Measurements from ENCODE around the gene OR10A2. TPM values are rescaled to one million over a fixed set of nuclear protein-coding genes. Genes with fewer than 3 reads are reported as not detected.
A peak's percentile ranks its signal among the peaks of the same experiment; 100 is the strongest.
"Not testable (repeated sequence)": the region's sequence is repeated elsewhere in the genome, so short reads cannot be mapped to it uniquely, and the experiment has no call there.

Gene OR10A2
- total RNA-seq, 2 experiments from 2014 or later, result not detected

GRCh38 chr11:6892400-6892799 is 29.5 kb downstream of the OR10A2 start, which contains the start of gene OR2D2:
Gene OR2D2 (minus strand): TSS chr11:6892500. CDS start chr11:6892500, 0 bp downstream.
- H3K4me1 Mint-ChIP-seq (ENCODE audit: low read depth), result no peaks in the 10 kb centered on the region
- TF ChIP-seq CTCF (IDR thresholded peaks at IDR 0.05), result no peak
- no peaks in the 10 kb centered on the region for H3K9me3 Mint-ChIP-seq
- no peak within 1 kb of the TSS for H3K27ac Mint-ChIP-seq
- DNase-seq (no peak), ATAC-seq (no peak)
- CTCF ChIA-PET, result interaction anchor here (1.8 kb wide), 1 partner anchor 80 kb away, joined by 5 read pairs; no protein-coding TSS in a partner anchor
- peaks cover 9% of the 10 kb centered on the region for H3K27me3 Mint-ChIP-seq
- no peaks in the 10 kb centered on the region for H3K36me3 Mint-ChIP-seq (ENCODE audit: low read depth)
- POLR2A ChIA-PET, result no interaction called here
- intact Hi-C loops (cut with micrococcal nuclease), result no loop called here
- no peak within 1 kb of the TSS for H3K4me3 Mint-ChIP-seq

- no peak for TF ChIP-seq CTCF (IDR thresholded peaks at IDR 0.05)
- no peaks in the 10 kb centered on the region for H3K9me3 Mint-ChIP-seq
- intact Hi-C loops (cut with micrococcal nuclease), result no loop called here
- ATAC-seq (no peak), DNase-seq (no peak)
- ChIA-PET POLR2A (no interaction called here), CTCF (no interaction called here)
- no peaks in the 10 kb centered on the region for H3K4me1 Mint-ChIP-seq (ENCODE audit: low read depth)
- H3K36me3 Mint-ChIP-seq (ENCODE audit: low read depth), result no peaks in the 10 kb centered on the region
- H3K27me3 Mint-ChIP-seq, result peaks cover 13% of the 10 kb centered on the region
- no peak overlapping the region for H3K27ac Mint-ChIP-seq
- H3K4me3 Mint-ChIP-seq, result no peak overlapping the region
Measured at GRCh38 chr11:6894097-6894496, 31.2 kb downstream of the OR10A2 start.

- H3K27ac Mint-ChIP-seq, result no peak overlapping the region
- peaks cover 11% of the 10 kb centered on the region for H3K27me3 Mint-ChIP-seq
Measured at GRCh38 chr11:6895010-6895409, 32.2 kb downstream of the OR10A2 start.

GRCh38 chr11:6898911-6899310 is 36.1 kb downstream of the OR10A2 start:
- TF ChIP-seq CTCF (IDR thresholded peaks at IDR 0.05), result no peak
- ATAC-seq (no peak), DNase-seq (no peak)
- intact Hi-C loops (cut with micrococcal nuclease), result no loop called here
- Mint-ChIP-seq H3K27me3 (peaks cover 9% of the 10 kb centered on the region), H3K9me3 (no peaks in the 10 kb centered on the region), H3K36me3 (ENCODE audit: low read depth) (no peaks in the 10 kb centered on the region), H3K4me3 (no peak overlapping the region), H3K27ac (no peak overlapping the region), H3K4me1 (ENCODE audit: low read depth) (no peaks in the 10 kb centered on the region)
- POLR2A ChIA-PET, result no interaction called here
- CTCF ChIA-PET, result no interaction called here

More at GRCh38 chr11:6895010-6895409, 32.2 kb downstream of the OR10A2 start:
- H3K4me1 Mint-ChIP-seq (ENCODE audit: low read depth), result no peaks in the 10 kb centered on the region
- H3K4me3 Mint-ChIP-seq, result no peak overlapping the region
- H3K9me3 Mint-ChIP-seq, result no peaks in the 10 kb centered on the region
- intact Hi-C loops (cut with micrococcal nuclease), result no loop called here
- POLR2A ChIA-PET, result no interaction called here
- CTCF ChIA-PET, result no interaction called here
- no peak for TF ChIP-seq CTCF (IDR thresholded peaks at IDR 0.05)
- ATAC-seq (peak; percentile 56), DNase-seq (no peak)
- H3K36me3 Mint-ChIP-seq (ENCODE audit: low read depth), result no peaks in the 10 kb centered on the region

GRCh38 chr11:6900327-6900999 is 37.6 kb downstream of the OR10A2 start:
- intact Hi-C loops (cut with micrococcal nuclease), result no loop called here
- H3K27ac Mint-ChIP-seq, result no peak overlapping the region
- ChIA-PET CTCF (no interaction called here), POLR2A (no interaction called here)
- no peaks in the 10 kb centered on the region for H3K36me3 Mint-ChIP-seq (ENCODE audit: low read depth)
- no peaks in the 10 kb centered on the region for H3K9me3 Mint-ChIP-seq
- DNase-seq (no peak), ATAC-seq (no peak)
- TF ChIP-seq CTCF (IDR thresholded peaks at IDR 0.05), result peak; percentile 4
- no peaks in the 10 kb centered on the region for H3K4me1 Mint-ChIP-seq (ENCODE audit: low read depth)
- no peak overlapping the region for H3K4me3 Mint-ChIP-seq
- H3K27me3 Mint-ChIP-seq, result peaks cover 9% of the 10 kb centered on the region

- POLR2A ChIA-PET; H3K36me3 Mint-ChIP-seq (ENCODE audit: low read depth); H3K4me1 Mint-ChIP-seq (ENCODE audit: low read depth); ATAC-seq; intact Hi-C loops (cut with micrococcal nuclease); DNase-seq; H3K9me3 Mint-ChIP-seq; H3K4me3 Mint-ChIP-seq; H3K27me3 Mint-ChIP-seq; H3K27ac Mint-ChIP-seq: not testable (repeated sequence)
- CTCF ChIA-PET, result interaction anchor here (1.2 kb wide), 1 partner anchor 92 kb away, joined by 3 read pairs; no protein-coding TSS in a partner anchor
Measured at GRCh38 chr11:6904804-6905203, 41.9 kb downstream of the OR10A2 start.

Data from activated CD8-positive, alpha-beta T cell treated with anti-CD3 and anti-CD28 coated beads for 36 hours (primary cell).